ENCODE measurements around the gene ATP5F1D.
"Not testable (repeated sequence)": the region's sequence is repeated elsewhere in the genome, so short reads cannot be mapped to it uniquely, and the experiment has no call there.

ATP5F1D gene

GRCh38 chr19:1241417-1242095 lies at the start of gene ATP5F1D:
TSS of gene ATP5F1D (plus strand) at chr19:1241751. CDS start at chr19:1241851, 100 bp downstream.
- peak; percentile 95 for DNase-seq (ENCODE audit: low read depth)

- DNase-seq (ENCODE audit: low read depth), result no peak
These were observed 42.0 kb upstream of the ATP5F1D start for GRCh38 chr19:1199531-1199930.

- DNase-seq (ENCODE audit: low read depth), result not testable (repeated sequence)
These were observed 40.9 kb upstream of the ATP5F1D start for GRCh38 chr19:1200614-1201013.

- DNase-seq (ENCODE audit: low read depth), result peak; percentile 97
These were observed 36.1 kb upstream of the ATP5F1D start, which contains the start of gene STK11 for GRCh38 chr19:1205114-1206099. TSS of gene STK11 (plus strand) at chr19:1205778. CDS start at chr19:1206914, 1,136 bp downstream.

- DNase-seq (ENCODE audit: low read depth), result no peak
These were observed 35.2 kb upstream of the ATP5F1D start for GRCh38 chr19:1206150-1206863.

- no peak for DNase-seq (ENCODE audit: low read depth)
These were observed 34.6 kb upstream of the ATP5F1D start for GRCh38 chr19:1206864-1207450.

GRCh38 chr19:1208830-1209229 lies 32.7 kb upstream of the ATP5F1D start:
- DNase-seq (ENCODE audit: low read depth), result peak; percentile 30

- no peak for DNase-seq (ENCODE audit: low read depth)
These were observed 31.4 kb upstream of the ATP5F1D start for GRCh38 chr19:1210227-1210538.

GRCh38 chr19:1211494-1212234 lies 29.9 kb upstream of the ATP5F1D start:
- DNase-seq (ENCODE audit: low read depth), result no peak

GRCh38 chr19:1213391-1214286 lies 27.9 kb upstream of the ATP5F1D start:
- peak; percentile 90 for DNase-seq (ENCODE audit: low read depth)

GRCh38 chr19:1214299-1214861 lies 27.2 kb upstream of the ATP5F1D start:
- no peak for DNase-seq (ENCODE audit: low read depth)

GRCh38 chr19:1214862-1215731 lies 26.5 kb upstream of the ATP5F1D start:
- peak; percentile 72 for DNase-seq (ENCODE audit: low read depth)

- no peak for DNase-seq (ENCODE audit: low read depth)
These were observed 24.8 kb upstream of the ATP5F1D start for GRCh38 chr19:1216756-1217155.

- no peak for DNase-seq (ENCODE audit: low read depth)
These were observed 24.2 kb upstream of the ATP5F1D start for GRCh38 chr19:1217366-1217765.

GRCh38 chr19:1218751-1219567 lies 22.6 kb upstream of the ATP5F1D start:
- no peak for DNase-seq (ENCODE audit: low read depth)

GRCh38 chr19:1219786-1220476 lies 21.6 kb upstream of the ATP5F1D start:
- no peak for DNase-seq (ENCODE audit: low read depth)

- no peak for DNase-seq (ENCODE audit: low read depth)
These were observed 21.0 kb upstream of the ATP5F1D start for GRCh38 chr19:1220477-1220930.
